ENCODE results near the gene MRPL49.

GRCh38 chr11:65109231-65110198, 12.6 kb upstream of the MRPL49 start:
- TF ChIP-seq MXD1 (CRISPR knock-in tag; IDR thresholded peaks at IDR 0.05) (no peak), MED8 (CRISPR knock-in tag; IDR thresholded peaks at IDR 0.05; ENCODE audit: insufficient replicate concordance) (no peak), CEBPB (IDR thresholded peaks at IDR 0.05; ENCODE audit: borderline replicate concordance, low read depth, low read length) (no peak), CTCF (CRISPR knock-in tag; IDR thresholded peaks at IDR 0.05) (no peak), KDM5A (IDR thresholded peaks at IDR 0.05; ENCODE audit: borderline replicate concordance, low read length) (no peak), FOXA1 (IDR thresholded peaks at IDR 0.05) (no peak), FOXA1 (CRISPR knock-in tag; IDR thresholded peaks at IDR 0.05) (no peak), MXI1 (IDR thresholded peaks at IDR 0.05; ENCODE audit: borderline replicate concordance, low read depth, low read length) (no peak), RFX5 (IDR thresholded peaks at IDR 0.05; ENCODE audit: low read depth, low read length) (no peak)

Data from HepG2 (cell line).